Measurements from ENCODE around the gene BMP6.

BMP6 gene

GRCh38 chr6:7737106-7737505 is 11.2 kb downstream of the BMP6 start:
- Histone ChIP-seq H3K4me1 (ENCODE audit: control insufficient read depth, insufficient read depth, low read length) (no peaks in the 10 kb centered on the region), H3K4me3 (ENCODE audit: low read length) (no peak overlapping the region), H3K9ac (ENCODE audit: low read length) (no peak overlapping the region), H3K27me3 (ENCODE audit: control insufficient read depth, insufficient read depth, low read length) (peaks cover 2% of the 10 kb centered on the region), H3K27ac (ENCODE audit: low read depth, low read length) (no peak overlapping the region), H3K36me3 (ENCODE audit: control insufficient read depth, insufficient read depth, low read length) (no peaks in the 10 kb centered on the region)

DNA sequence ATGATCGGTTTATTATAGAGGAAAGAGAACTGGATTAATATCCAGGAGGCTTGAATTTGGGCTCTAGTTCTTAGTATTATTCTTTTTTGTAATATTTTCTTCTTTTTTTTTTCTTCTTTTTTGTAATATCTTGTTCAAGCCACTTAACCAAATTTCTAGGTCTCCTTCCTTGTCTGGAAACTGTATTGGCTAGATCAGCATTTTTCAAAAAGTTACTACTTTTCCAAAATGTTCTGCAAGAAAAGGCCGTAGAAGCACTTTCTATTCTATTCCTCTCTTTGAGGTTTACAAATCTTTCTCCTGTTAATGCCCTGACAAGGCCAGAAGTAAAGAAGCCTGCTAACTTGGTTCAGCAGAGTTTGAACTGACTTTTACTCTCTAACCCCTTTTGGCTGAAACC is 12.0 kb downstream of the BMP6 start:
- Histone ChIP-seq H3K27ac (ENCODE audit: low read depth, low read length) (no peak overlapping the region), H3K9ac (ENCODE audit: low read length) (no peak overlapping the region), H3K4me3 (ENCODE audit: low read length) (no peak overlapping the region), H3K36me3 (ENCODE audit: control insufficient read depth, insufficient read depth, low read length) (no peaks in the 10 kb centered on the region), H3K4me1 (ENCODE audit: control insufficient read depth, insufficient read depth, low read length) (no peaks in the 10 kb centered on the region), H3K27me3 (ENCODE audit: control insufficient read depth, insufficient read depth, low read length) (peaks cover 2% of the 10 kb centered on the region)

GRCh38 chr6:7742223-7742785 is 16.4 kb downstream of the BMP6 start:
- no peaks in the 10 kb centered on the region for H3K4me1 ChIP-seq (ENCODE audit: control insufficient read depth, insufficient read depth, low read length)
- H3K27me3 ChIP-seq (ENCODE audit: control insufficient read depth, insufficient read depth, low read length), result no peaks in the 10 kb centered on the region
- no peaks in the 10 kb centered on the region for H3K36me3 ChIP-seq (ENCODE audit: control insufficient read depth, insufficient read depth, low read length)
- no peak overlapping the region for H3K9ac ChIP-seq (ENCODE audit: low read length)
- no peak overlapping the region for H3K4me3 ChIP-seq (ENCODE audit: low read length)
- no peak overlapping the region for H3K27ac ChIP-seq (ENCODE audit: low read depth, low read length)

DNA sequence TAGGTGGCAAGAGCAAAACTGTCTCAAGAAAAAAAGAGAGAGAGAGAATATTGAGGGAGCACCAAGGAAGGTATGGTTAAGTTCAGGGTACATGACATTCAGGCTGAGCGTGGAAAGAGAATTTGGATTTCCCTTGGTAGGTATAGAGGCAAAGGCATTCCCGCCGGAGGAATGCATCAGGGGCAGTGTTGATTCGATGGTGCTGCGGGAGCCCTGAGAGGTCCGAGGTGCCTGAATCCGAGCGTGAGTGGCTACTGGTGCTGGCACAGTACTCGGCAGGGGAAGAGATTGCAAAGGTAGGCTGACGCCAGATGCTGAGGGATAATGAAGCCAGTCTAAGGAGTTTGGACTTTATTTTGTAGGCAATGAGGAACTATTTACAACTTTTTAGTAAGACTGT is 20.0 kb downstream of the BMP6 start:
- Histone ChIP-seq H3K4me3 (ENCODE audit: low read length) (no peak overlapping the region), H3K4me1 (ENCODE audit: control insufficient read depth, insufficient read depth, low read length) (no peaks in the 10 kb centered on the region), H3K36me3 (ENCODE audit: control insufficient read depth, insufficient read depth, low read length) (no peaks in the 10 kb centered on the region), H3K9ac (ENCODE audit: low read length) (no peak overlapping the region), H3K27me3 (ENCODE audit: control insufficient read depth, insufficient read depth, low read length) (no peaks in the 10 kb centered on the region), H3K27ac (ENCODE audit: low read depth, low read length) (no peak overlapping the region)

GRCh38 chr6:7747016-7747415 is 21.1 kb downstream of the BMP6 start:
- H3K27me3 ChIP-seq (ENCODE audit: control insufficient read depth, insufficient read depth, low read length), result no peaks in the 10 kb centered on the region
- H3K9ac ChIP-seq (ENCODE audit: low read length), result no peak overlapping the region
- no peak overlapping the region for H3K4me3 ChIP-seq (ENCODE audit: low read length)
- H3K36me3 ChIP-seq (ENCODE audit: control insufficient read depth, insufficient read depth, low read length), result no peaks in the 10 kb centered on the region
- H3K4me1 ChIP-seq (ENCODE audit: control insufficient read depth, insufficient read depth, low read length), result no peaks in the 10 kb centered on the region
- no peak overlapping the region for H3K27ac ChIP-seq (ENCODE audit: low read depth, low read length)

DNA sequence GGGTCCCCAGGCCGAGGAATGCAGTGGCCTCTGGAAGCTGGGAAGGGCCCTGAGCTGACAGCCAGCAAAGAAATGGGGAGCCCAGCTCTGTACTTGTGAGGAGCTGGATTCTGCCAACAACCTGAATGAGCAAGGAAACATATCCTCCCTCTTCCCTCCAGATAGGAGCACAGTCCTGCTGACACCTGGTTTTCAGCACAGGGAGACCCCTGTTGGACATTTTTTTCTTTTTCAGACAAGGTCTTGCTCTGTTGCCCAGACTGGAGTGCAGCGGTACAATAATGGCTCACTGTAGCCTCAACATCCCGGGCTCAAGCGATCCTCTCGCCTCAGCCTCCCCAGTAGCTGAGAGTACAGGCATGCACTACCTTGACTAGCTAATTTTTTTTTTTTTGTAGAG is 21.5 kb downstream of the BMP6 start:
- no peaks in the 10 kb centered on the region for H3K36me3 ChIP-seq (ENCODE audit: control insufficient read depth, insufficient read depth, low read length)
- no peak overlapping the region for H3K9ac ChIP-seq (ENCODE audit: low read length)
- H3K27me3 ChIP-seq (ENCODE audit: control insufficient read depth, insufficient read depth, low read length), result no peaks in the 10 kb centered on the region
- no peak overlapping the region for H3K27ac ChIP-seq (ENCODE audit: low read depth, low read length)
- no peak overlapping the region for H3K4me3 ChIP-seq (ENCODE audit: low read length)
- no peaks in the 10 kb centered on the region for H3K4me1 ChIP-seq (ENCODE audit: control insufficient read depth, insufficient read depth, low read length)

- Histone ChIP-seq H3K27ac (ENCODE audit: low read depth, low read length) (no peak overlapping the region), H3K9ac (ENCODE audit: low read length) (no peak overlapping the region), H3K36me3 (ENCODE audit: control insufficient read depth, insufficient read depth, low read length) (no peaks in the 10 kb centered on the region), H3K27me3 (ENCODE audit: control insufficient read depth, insufficient read depth, low read length) (no peaks in the 10 kb centered on the region), H3K4me1 (ENCODE audit: control insufficient read depth, insufficient read depth, low read length) (no peaks in the 10 kb centered on the region), H3K4me3 (ENCODE audit: low read length) (no peak overlapping the region)
Measured at GRCh38 chr6:7747901-7748504, 22.1 kb downstream of the BMP6 start.

GRCh38 chr6:7749478-7749877 is 23.6 kb downstream of the BMP6 start:
- Histone ChIP-seq H3K4me3 (ENCODE audit: low read length) (no peak overlapping the region), H3K36me3 (ENCODE audit: control insufficient read depth, insufficient read depth, low read length) (no peaks in the 10 kb centered on the region), H3K4me1 (ENCODE audit: control insufficient read depth, insufficient read depth, low read length) (no peaks in the 10 kb centered on the region), H3K27me3 (ENCODE audit: control insufficient read depth, insufficient read depth, low read length) (no peaks in the 10 kb centered on the region), H3K27ac (ENCODE audit: low read depth, low read length) (no peak overlapping the region), H3K9ac (ENCODE audit: low read length) (no peak overlapping the region)

DNA sequence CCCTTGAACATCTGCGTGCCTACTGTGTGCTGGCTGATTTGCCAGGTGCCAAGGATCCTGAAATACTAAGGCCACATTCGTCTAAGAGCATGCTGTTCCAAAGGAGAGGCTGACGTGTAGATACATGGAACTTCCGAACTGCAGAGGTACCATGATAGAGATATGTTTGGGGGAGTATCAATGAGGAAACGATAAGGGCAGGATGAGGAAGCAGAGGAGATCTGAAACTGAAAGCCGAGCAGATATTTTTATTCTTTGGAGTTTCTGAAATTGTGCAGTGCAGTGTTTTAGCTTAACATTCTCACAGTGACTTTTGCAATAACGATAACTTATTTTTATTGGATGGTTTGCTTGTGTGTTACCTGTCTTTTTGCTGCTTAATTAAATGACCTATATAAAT is 24.3 kb downstream of the BMP6 start:
- Histone ChIP-seq H3K4me1 (ENCODE audit: control insufficient read depth, insufficient read depth, low read length) (no peaks in the 10 kb centered on the region), H3K36me3 (ENCODE audit: control insufficient read depth, insufficient read depth, low read length) (no peaks in the 10 kb centered on the region), H3K27ac (ENCODE audit: low read depth, low read length) (no peak overlapping the region), H3K4me3 (ENCODE audit: low read length) (no peak overlapping the region), H3K27me3 (ENCODE audit: control insufficient read depth, insufficient read depth, low read length) (no peaks in the 10 kb centered on the region), H3K9ac (ENCODE audit: low read length) (no peak overlapping the region)

DNA sequence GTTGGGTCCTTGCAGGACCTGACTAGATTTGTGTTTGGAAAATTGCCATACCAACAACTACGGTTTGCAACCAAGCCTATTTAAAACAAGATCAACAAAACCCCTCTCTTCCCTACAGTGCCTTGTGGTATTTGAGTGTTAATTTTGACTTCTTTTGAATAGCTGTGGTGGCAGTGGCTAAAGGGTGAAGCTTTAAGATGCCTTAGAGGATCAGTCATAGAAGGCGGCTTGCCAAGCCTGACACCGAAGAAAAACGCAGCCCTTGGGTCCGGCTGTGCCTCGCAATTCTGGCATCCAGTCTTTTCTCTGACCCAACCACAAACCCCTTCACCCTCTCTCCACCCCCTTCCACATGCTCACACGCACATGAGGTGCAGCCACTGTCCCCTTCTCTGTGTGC is 32.6 kb downstream of the BMP6 start:
- Histone ChIP-seq H3K36me3 (ENCODE audit: control insufficient read depth, insufficient read depth, low read length) (no peaks in the 10 kb centered on the region), H3K4me1 (ENCODE audit: control insufficient read depth, insufficient read depth, low read length) (no peaks in the 10 kb centered on the region), H3K9ac (ENCODE audit: low read length) (no peak overlapping the region), H3K27me3 (ENCODE audit: control insufficient read depth, insufficient read depth, low read length) (no peaks in the 10 kb centered on the region), H3K27ac (ENCODE audit: low read depth, low read length) (no peak overlapping the region), H3K4me3 (ENCODE audit: low read length) (no peak overlapping the region)

GRCh38 chr6:7759320-7759719 is 33.4 kb downstream of the BMP6 start:
- Histone ChIP-seq H3K4me1 (ENCODE audit: control insufficient read depth, insufficient read depth, low read length) (no peaks in the 10 kb centered on the region), H3K4me3 (ENCODE audit: low read length) (no peak overlapping the region), H3K9ac (ENCODE audit: low read length) (no peak overlapping the region), H3K27me3 (ENCODE audit: control insufficient read depth, insufficient read depth, low read length) (no peaks in the 10 kb centered on the region), H3K27ac (ENCODE audit: low read depth, low read length) (no peak overlapping the region), H3K36me3 (ENCODE audit: control insufficient read depth, insufficient read depth, low read length) (no peaks in the 10 kb centered on the region)

GRCh38 chr6:7761051-7761450 is 35.2 kb downstream of the BMP6 start:
- H3K4me1 ChIP-seq (ENCODE audit: control insufficient read depth, insufficient read depth, low read length), result no peaks in the 10 kb centered on the region
- H3K27me3 ChIP-seq (ENCODE audit: control insufficient read depth, insufficient read depth, low read length), result no peaks in the 10 kb centered on the region
- no peak overlapping the region for H3K9ac ChIP-seq (ENCODE audit: low read length)
- no peak overlapping the region for H3K4me3 ChIP-seq (ENCODE audit: low read length)
- no peak overlapping the region for H3K27ac ChIP-seq (ENCODE audit: low read depth, low read length)
- H3K36me3 ChIP-seq (ENCODE audit: control insufficient read depth, insufficient read depth, low read length), result no peaks in the 10 kb centered on the region

DNA sequence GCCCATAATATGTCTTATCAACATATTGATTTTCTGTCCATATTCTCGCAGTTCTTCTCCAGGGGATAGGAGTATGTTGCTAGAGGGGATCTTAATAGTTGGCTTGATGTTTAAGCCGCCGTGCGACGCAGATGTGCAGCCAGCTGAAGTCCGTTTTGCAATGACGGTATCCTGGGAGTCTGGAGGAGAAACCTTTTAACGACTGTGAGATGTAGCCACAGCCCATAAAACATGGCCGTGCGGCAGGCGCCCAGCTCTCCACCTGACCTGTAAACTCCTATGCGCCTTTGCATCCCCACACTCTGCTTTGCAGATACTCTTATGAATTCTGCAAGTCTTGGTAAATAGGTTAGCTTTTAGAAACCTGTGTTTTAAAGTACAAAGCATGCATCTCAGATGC is 36.9 kb downstream of the BMP6 start:
- H3K9ac ChIP-seq (ENCODE audit: low read length), result no peak overlapping the region
- no peaks in the 10 kb centered on the region for H3K27me3 ChIP-seq (ENCODE audit: control insufficient read depth, insufficient read depth, low read length)

More for the DNA sequence above, 36.9 kb downstream of the BMP6 start:
- Histone ChIP-seq H3K4me3 (ENCODE audit: low read length) (no peak overlapping the region), H3K4me1 (ENCODE audit: control insufficient read depth, insufficient read depth, low read length) (no peaks in the 10 kb centered on the region), H3K27ac (ENCODE audit: low read depth, low read length) (no peak overlapping the region), H3K36me3 (ENCODE audit: control insufficient read depth, insufficient read depth, low read length) (no peaks in the 10 kb centered on the region)

All from rectal smooth muscle tissue (tissue), 1 donor.